Measurements from ENCODE around the gene PARD3B. TPM values are rescaled to one million over a fixed set of nuclear protein-coding genes. Genes with fewer than 3 reads are reported as not detected.

Gene PARD3B
- total RNA-seq, 3 donors from 2014 or later: 0.18 to 0.48 (median 0.27) TPM

DNA sequence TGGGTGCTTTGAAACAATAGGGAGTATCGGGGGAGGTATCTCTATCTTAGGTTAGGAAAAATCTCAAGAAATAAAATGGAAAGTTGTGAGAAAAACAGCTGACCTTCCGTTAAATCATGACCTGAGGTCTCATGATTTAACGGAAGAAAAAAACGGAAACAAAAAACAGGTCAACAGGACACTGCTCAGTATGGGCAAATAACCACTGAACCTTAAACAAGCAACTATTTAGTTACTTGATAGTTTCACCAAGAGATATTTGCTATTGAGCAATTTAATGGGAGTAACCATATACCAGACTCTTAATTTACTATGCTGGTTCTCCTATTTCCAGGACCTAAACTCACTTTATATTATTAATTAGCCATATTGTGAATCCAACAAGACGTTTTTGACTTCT is 150.8 kb downstream of the PARD3B start:
- H3K4me3 Mint-ChIP-seq: no peak overlapping the region
- H3K27me3 Mint-ChIP-seq (ENCODE audit: low read depth): no peaks in the 10 kb centered on the region
- no peak for ATAC-seq

DNA sequence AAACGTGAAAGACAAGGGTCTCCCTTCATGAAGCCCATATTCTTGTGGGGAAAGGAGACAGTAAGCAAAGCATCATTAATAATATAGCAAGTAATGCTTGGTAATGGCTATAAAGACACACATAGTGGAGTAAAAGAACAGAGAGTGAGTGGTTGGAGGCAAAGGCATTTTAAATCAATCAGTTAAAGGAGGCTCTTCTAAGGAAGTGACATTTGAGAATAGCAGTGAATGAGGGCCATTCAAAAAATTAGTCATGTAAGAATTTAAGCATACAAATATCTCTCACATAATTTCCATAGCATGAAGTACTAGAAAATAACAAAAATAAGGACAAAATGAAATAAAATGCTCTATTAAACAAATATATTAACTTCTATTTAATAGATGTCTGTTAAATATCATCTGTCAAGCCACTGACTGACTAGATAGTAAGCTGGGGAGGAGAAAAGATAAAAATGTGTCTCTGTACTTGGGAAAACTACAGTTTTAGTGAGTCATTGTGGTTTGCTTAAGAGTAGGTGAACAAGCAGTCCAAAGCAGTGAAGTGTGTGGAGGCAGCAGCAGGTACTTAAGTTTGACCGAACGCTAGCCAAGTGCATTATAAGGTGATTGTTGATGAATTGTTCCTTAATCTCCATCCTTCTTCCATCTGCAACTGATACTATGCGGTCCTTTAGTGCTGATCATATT is 160.1 kb downstream of the PARD3B start:
- Mint-ChIP-seq H3K27me3 (ENCODE audit: low read depth) (no peaks in the 10 kb centered on the region), H3K4me1 (ENCODE audit: low read depth) (no peaks in the 10 kb centered on the region), H3K4me3 (no peak overlapping the region), H3K36me3 (ENCODE audit: insufficient read depth) (no peaks in the 10 kb centered on the region), H3K9me3 (no peaks in the 10 kb centered on the region)
- DNase-seq: no peak
- no peak for ATAC-seq

More for the DNA sequence above, 150.8 kb downstream of the PARD3B start:
- H3K36me3 Mint-ChIP-seq (ENCODE audit: insufficient read depth): no peaks in the 10 kb centered on the region
- no peaks in the 10 kb centered on the region for H3K9me3 Mint-ChIP-seq
- H3K4me1 Mint-ChIP-seq (ENCODE audit: low read depth): peaks cover 7% of the 10 kb centered on the region
- DNase-seq: no peak

DNA sequence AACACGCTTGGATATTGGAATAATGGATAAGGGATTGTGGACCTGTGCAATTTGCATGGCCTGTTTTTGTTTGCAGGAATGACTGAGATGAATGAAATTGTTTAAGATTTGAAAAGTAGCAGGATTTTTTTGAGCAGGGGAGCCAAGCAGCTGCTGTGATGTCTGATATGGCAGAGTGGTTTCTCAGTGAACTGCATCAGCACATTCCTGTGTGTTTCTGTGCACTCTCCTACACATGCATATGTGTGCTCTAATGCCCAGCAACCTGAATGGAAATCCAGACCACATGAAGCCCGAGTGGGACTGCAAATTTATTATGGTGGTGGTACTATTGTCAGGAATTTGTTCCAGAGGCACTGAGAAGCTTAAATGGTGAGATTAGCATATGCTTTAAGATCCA is 161.7 kb downstream of the PARD3B start:
- DNase-seq: no peak
- Mint-ChIP-seq H3K4me1 (ENCODE audit: low read depth) (no peaks in the 10 kb centered on the region), H3K9me3 (no peaks in the 10 kb centered on the region), H3K4me3 (no peak overlapping the region), H3K27me3 (ENCODE audit: low read depth) (no peaks in the 10 kb centered on the region), H3K36me3 (ENCODE audit: insufficient read depth) (no peaks in the 10 kb centered on the region)
- no peak for ATAC-seq

DNA sequence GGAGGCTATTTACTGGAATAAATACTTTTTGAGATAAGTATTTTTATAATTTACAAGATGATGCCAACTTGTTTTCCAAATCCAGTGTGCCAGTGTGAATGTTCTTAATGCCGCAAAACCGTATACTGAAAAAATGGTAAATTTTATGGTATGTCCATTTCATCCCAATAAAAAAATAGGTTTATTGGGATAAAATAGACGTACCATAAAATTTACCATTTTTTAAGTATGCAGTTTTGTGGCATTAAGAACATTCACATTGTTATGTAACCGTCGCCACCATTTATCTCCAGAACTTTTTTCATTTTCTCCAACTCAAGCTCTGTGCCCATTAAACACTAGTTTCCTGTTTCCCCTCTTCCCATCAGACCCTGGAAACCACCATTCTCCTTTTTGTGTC is 167.9 kb downstream of the PARD3B start:
- no peak for DNase-seq
- H3K27me3 Mint-ChIP-seq (ENCODE audit: low read depth): no peaks in the 10 kb centered on the region
- no peaks in the 10 kb centered on the region for H3K36me3 Mint-ChIP-seq (ENCODE audit: insufficient read depth)
- ATAC-seq: no peak
- no peaks in the 10 kb centered on the region for H3K9me3 Mint-ChIP-seq
- no peak overlapping the region for H3K4me3 Mint-ChIP-seq
- no peaks in the 10 kb centered on the region for H3K4me1 Mint-ChIP-seq (ENCODE audit: low read depth)

DNA sequence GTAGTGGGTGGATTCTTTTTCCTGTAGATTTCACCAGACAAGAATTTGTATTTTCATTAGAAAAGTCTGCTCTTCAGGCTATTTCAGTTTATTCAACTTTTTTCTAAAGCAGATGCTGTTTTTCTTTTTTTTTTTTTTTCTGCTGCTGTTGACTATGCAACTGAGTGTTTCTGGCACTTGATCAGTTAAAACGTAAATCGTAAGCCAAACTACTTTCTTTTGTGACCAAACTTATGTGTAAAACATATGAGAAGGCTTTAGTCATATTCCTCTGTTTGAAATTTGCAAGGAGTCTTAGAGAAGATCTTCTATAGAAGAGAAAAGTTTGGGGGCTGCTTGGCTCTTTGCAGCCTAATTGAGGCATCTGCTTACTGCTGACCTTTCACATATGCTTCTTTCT is 170.1 kb downstream of the PARD3B start:
- ATAC-seq: no peak
- no peaks in the 10 kb centered on the region for H3K27me3 Mint-ChIP-seq (ENCODE audit: low read depth)
- no peak overlapping the region for H3K4me3 Mint-ChIP-seq
- no peak for DNase-seq
- H3K36me3 Mint-ChIP-seq (ENCODE audit: insufficient read depth): no peaks in the 10 kb centered on the region
- no peaks in the 10 kb centered on the region for H3K9me3 Mint-ChIP-seq
- H3K4me1 Mint-ChIP-seq (ENCODE audit: low read depth): no peaks in the 10 kb centered on the region

DNA sequence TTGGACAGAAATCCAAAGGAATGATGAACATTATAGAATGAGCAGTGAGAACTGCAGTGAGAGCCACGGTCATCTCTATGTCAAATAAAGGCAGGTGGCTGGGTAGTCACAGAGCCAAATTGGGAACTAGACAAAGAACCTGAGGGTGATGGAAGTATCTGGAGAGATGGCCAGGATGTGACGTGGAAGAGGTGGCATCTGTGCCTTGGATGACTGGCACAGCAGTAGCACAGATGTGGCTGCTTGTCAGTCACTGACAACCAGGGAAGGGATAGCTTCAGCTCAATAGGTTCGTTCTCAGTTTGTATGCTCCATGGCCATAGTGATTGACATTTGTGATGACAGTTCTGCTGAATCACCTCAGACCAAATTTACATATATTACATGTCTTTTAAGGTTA is 172.3 kb downstream of the PARD3B start:
- Mint-ChIP-seq H3K36me3 (ENCODE audit: insufficient read depth) (no peaks in the 10 kb centered on the region), H3K4me3 (no peak overlapping the region), H3K9me3 (no peaks in the 10 kb centered on the region), H3K27me3 (ENCODE audit: low read depth) (no peaks in the 10 kb centered on the region), H3K4me1 (ENCODE audit: low read depth) (no peaks in the 10 kb centered on the region)
- ATAC-seq: no peak
- no peak for DNase-seq

DNA sequence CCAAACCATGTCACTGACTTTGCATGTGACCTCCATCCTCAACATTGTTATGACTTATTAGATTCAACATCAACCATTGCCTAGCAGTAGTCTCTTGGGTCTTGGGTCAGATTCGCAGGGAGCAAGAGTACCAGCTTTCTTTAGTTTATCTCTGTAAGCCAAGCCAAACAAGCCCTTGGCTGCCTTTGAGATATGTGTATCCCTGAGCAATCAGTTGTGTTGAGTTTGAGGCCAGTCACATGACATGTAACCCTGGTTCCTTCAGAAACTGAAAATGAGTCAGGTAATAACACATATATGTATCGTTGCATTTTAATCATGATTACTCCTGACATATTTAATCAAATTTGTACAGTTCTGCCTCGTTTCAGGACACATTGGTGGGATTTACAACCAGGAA is 173.3 kb downstream of the PARD3B start:
- H3K4me1 Mint-ChIP-seq (ENCODE audit: low read depth): no peaks in the 10 kb centered on the region
- ATAC-seq: no peak
- no peaks in the 10 kb centered on the region for H3K9me3 Mint-ChIP-seq
- no peak for DNase-seq
- no peak overlapping the region for H3K4me3 Mint-ChIP-seq
- H3K27me3 Mint-ChIP-seq (ENCODE audit: low read depth): no peaks in the 10 kb centered on the region
- H3K36me3 Mint-ChIP-seq (ENCODE audit: insufficient read depth): no peaks in the 10 kb centered on the region

DNA sequence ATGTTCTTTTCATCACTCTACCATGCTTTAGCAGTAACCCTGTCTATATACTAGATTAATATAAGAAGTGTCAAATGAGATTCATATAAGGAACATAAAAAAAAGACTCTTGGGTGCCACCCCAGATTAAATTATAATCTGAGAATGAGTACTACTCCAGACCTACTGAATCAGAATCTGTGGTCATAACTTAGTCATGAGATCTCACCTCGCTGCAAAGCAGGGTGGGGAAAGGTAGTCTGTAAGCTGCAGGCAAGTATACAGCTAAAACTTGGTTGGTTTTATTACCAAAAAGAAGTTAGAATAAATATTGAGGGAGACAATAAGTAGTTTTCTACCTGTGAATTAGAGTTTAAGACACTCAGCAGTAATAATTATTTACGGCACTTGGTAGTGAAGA is 175.6 kb downstream of the PARD3B start:
- Mint-ChIP-seq H3K9me3 (no peaks in the 10 kb centered on the region), H3K27me3 (ENCODE audit: low read depth) (no peaks in the 10 kb centered on the region), H3K36me3 (ENCODE audit: insufficient read depth) (no peaks in the 10 kb centered on the region), H3K4me1 (ENCODE audit: low read depth) (no peaks in the 10 kb centered on the region), H3K4me3 (no peak overlapping the region)
- ATAC-seq (no peak), DNase-seq (no peak)

DNA sequence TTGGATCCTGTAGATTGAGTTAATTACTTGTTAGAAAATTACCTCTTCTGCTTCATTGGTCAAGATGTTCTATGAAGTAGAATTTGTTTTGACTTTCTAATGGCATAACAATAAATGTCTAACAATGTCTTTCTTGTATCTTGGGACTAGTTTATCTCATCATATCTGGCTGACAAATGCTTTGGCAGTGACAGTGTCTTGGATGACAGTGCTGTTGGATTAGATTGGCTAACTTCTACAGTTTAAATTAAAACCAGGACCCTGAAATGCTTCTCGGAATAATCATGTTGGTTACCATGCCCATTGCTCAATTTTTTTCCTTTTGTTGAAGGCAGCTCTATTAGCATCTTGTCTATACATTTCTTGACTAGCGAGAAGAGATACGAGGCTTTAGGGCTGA is 176.9 kb downstream of the PARD3B start:
- H3K9me3 Mint-ChIP-seq: no peaks in the 10 kb centered on the region
- no peak overlapping the region for H3K4me3 Mint-ChIP-seq
- no peaks in the 10 kb centered on the region for H3K36me3 Mint-ChIP-seq (ENCODE audit: insufficient read depth)
- no peak for ATAC-seq
- no peaks in the 10 kb centered on the region for H3K27me3 Mint-ChIP-seq (ENCODE audit: low read depth)
- no peaks in the 10 kb centered on the region for H3K4me1 Mint-ChIP-seq (ENCODE audit: low read depth)
- no peak for DNase-seq

DNA sequence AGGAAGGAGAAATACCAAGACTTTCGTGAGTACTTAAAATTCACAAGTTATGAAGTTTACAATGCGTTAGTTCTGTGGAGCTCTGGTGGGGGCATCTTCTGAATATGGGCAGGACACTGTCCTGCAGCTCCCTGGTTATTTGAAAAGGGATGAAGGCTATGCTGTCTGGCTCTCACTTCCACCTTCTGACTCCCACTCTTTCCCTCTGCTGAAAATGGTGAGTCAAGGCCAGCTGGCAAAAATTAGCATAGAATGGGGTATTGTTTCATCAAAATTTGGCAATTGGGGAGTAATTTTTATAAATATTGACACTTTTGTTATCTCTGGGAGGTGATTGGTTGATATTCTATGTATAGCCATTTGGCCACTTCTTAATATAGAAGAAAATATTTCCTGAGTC is 177.4 kb downstream of the PARD3B start:
- ATAC-seq: no peak
- Mint-ChIP-seq H3K4me3 (no peak overlapping the region), H3K4me1 (ENCODE audit: low read depth) (no peaks in the 10 kb centered on the region), H3K36me3 (ENCODE audit: insufficient read depth) (no peaks in the 10 kb centered on the region), H3K27me3 (ENCODE audit: low read depth) (no peaks in the 10 kb centered on the region), H3K9me3 (no peaks in the 10 kb centered on the region)
- DNase-seq: no peak

DNA sequence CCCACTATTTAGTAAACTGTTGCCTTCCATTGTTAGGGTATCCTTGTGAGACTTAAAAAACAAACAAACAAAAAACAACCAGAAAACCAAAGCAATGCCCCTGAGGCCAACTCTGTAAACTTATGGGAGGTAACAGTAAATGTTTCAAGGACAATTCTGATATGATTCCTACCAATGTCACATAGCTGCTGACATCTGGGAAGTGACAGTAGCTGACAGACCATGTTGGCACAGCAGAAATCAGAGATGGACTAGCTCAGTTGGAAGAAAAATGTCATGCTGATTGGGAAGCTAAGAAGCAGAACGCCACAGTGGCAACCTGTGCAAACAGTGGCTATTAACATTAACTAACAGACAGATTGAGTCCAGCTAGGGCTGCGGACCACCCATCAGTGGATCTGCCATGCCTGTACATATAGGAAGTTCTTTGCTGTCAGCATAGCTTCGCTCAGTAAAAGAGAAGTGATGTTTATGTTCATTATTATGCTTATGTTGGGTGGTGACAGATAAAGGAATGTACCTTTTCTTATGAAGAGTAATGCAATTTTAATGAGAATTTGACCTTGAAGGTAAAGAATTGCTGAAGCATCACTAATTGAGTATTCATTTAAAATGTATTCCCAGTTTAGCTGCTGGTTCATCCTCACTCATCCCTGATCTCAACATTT is 180.6 kb downstream of the PARD3B start:
- DNase-seq (no peak), ATAC-seq (no peak)
- no peaks in the 10 kb centered on the region for H3K36me3 Mint-ChIP-seq (ENCODE audit: insufficient read depth)
- H3K4me3 Mint-ChIP-seq: no peak overlapping the region
- no peaks in the 10 kb centered on the region for H3K9me3 Mint-ChIP-seq
- no peaks in the 10 kb centered on the region for H3K27me3 Mint-ChIP-seq (ENCODE audit: low read depth)
- H3K4me1 Mint-ChIP-seq (ENCODE audit: low read depth): no peaks in the 10 kb centered on the region

DNA sequence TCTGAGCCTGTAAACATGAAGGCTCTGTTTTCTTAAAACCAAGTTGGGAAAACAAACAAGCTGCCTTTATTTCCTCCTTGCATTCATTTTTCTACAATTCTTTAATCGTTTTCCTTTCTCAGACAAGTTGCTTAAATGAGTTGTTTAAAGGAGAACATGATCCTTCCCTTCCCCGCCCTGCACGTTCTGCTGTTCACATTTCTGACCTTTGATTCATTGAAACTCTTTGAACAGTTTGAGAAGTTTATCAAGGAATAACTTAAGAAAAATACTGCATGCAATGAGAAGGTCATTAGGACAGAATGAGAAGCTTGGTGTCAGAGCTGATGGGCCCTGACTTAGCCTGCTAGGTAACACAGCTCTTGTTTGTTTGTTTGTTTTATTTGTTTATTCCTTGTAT is 181.6 kb downstream of the PARD3B start:
- ATAC-seq: no peak
- Mint-ChIP-seq H3K4me1 (ENCODE audit: low read depth) (no peaks in the 10 kb centered on the region), H3K36me3 (ENCODE audit: insufficient read depth) (no peaks in the 10 kb centered on the region), H3K4me3 (no peak overlapping the region), H3K27me3 (ENCODE audit: low read depth) (no peaks in the 10 kb centered on the region), H3K9me3 (no peaks in the 10 kb centered on the region)
- DNase-seq: no peak

DNA sequence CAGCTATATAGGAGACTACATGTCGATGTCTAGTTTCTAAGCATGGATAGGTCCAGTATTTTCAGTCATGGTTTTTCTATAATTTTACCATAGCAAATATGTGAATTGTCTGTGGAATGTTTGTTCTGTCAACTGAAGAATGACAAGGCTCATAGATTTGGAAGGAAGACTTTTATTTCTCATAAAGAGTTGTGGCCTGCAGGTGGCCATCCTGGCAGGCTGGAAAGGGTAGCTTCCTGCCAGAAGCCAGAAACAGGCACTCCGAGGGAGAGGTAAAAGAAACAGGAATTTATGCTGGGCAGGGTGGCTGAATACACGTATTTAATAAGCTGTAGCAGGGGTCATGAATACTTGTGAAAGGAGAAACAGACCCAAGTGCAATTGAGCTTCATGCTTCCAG is 182.1 kb downstream of the PARD3B start:
- Mint-ChIP-seq H3K27me3 (ENCODE audit: low read depth) (no peaks in the 10 kb centered on the region), H3K4me1 (ENCODE audit: low read depth) (no peaks in the 10 kb centered on the region), H3K9me3 (no peaks in the 10 kb centered on the region), H3K4me3 (no peak overlapping the region), H3K36me3 (ENCODE audit: insufficient read depth) (no peaks in the 10 kb centered on the region)
- ATAC-seq: no peak
- no peak for DNase-seq

DNA sequence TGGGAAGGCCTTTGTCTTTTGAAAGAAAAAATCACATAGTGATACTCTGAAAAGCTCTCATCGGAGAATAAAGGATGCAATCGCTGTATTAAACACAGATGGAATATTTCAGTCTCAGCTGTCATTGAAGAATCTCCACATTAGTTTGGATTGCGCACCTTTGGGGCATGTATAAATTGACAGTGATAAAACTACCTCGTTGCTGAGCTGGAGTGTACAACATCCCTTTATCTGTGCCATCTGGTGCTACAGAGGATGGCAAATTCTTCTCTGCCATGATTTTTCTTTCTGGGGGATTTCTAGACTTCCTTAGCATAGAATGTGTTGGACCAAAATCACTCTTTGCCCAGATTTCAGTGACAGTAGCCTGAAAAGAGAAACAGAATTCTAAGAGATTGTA is 185.3 kb downstream of the PARD3B start:
- ATAC-seq (no peak), DNase-seq (no peak)
- H3K36me3 Mint-ChIP-seq (ENCODE audit: insufficient read depth): no peaks in the 10 kb centered on the region
- no peaks in the 10 kb centered on the region for H3K27me3 Mint-ChIP-seq (ENCODE audit: low read depth)
- no peak overlapping the region for H3K4me3 Mint-ChIP-seq
- H3K4me1 Mint-ChIP-seq (ENCODE audit: low read depth): no peaks in the 10 kb centered on the region
- H3K9me3 Mint-ChIP-seq: no peaks in the 10 kb centered on the region

DNA sequence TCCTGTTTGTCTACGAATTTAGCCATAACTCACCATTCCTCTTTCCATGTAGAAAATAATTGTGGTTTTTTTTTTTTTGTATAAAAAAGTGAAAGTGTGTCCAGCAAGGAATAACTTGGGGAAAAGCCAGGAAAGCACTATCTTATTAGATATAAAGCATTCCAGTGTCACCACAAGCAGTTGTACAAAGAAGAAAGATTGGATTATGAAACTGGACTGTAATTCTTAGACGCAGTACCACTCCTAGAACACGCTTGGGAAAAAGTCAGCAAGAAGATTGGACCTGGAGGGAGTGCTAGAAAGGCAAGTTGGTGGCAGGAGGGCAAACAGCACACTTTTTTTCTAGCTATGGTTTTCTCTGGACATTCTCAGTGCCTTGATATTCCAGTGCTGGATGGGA is 186.7 kb downstream of the PARD3B start:
- Mint-ChIP-seq H3K4me3 (no peak overlapping the region), H3K9me3 (no peaks in the 10 kb centered on the region), H3K36me3 (ENCODE audit: insufficient read depth) (no peaks in the 10 kb centered on the region), H3K27me3 (ENCODE audit: low read depth) (no peaks in the 10 kb centered on the region), H3K4me1 (ENCODE audit: low read depth) (no peaks in the 10 kb centered on the region)
- no peak for ATAC-seq
- no peak for DNase-seq

Measured in activated T-cell treated with anti-CD3 and anti-CD28 coated beads, Interleukin-2, amount 50 U/mL, for 4 hours (primary cell).